GM23248 (cell line): ENCODE measurements around the gene PIP4K2A.

Experiments used
- EZH2 ChIP-seq: fragments of 200-600 bp; sonication (generic); IDR thresholded peaks from 2 replicates; pipeline ENCODE4 v1.6.1; 2018; ENCODE audit warnings: antibody characterized with exemption, mild to moderate bottlenecking; ENCODE audit not compliant: insufficient read depth, poor library complexity, severe bottlenecking
- EZH2phosphoT487 ChIP-seq: fragments of 200-600 bp; sonication (generic); IDR thresholded peaks from 2 replicates; pipeline ENCODE4 v1.6.1; 2018; ENCODE audit warnings: antibody characterized with exemption, moderate library complexity, mild to moderate bottlenecking, low read depth; ENCODE audit not compliant: insufficient read depth

GRCh38 chr10:22622242-22622806 is 92.1 kb downstream of the PIP4K2A start:
- TF ChIP-seq EZH2 (no peak), EZH2phosphoT487 (no peak)
